PC-3 (cell line): Measurements from ENCODE around the gene MAGEB3.

Experiments used
- EZH2 ChIP-seq: fragments of 300-600 bp; sonication (generic); IDR thresholded peaks from one replicate; pipeline ENCODE4 v1.6.1; 2017; ENCODE audit warnings: antibody characterized with exemption, mild to moderate bottlenecking, low read length; ENCODE audit not compliant: unreplicated experiment
- EZH2phosphoT487 ChIP-seq: fragments of 300-600 bp; sonication (generic); IDR thresholded peaks from 2 replicates; pipeline ENCODE4 v1.6.1; 2018; ENCODE audit warnings: mild to moderate bottlenecking, antibody characterized with exemption, low read length, borderline replicate concordance
- TF ChIP-seq, protein P1 (sequence below): fragments of 300-600 bp; sonication (generic); conservative IDR thresholded peaks from 2 replicates; pipeline ENCODE4 v1.5.1; 2017; ENCODE audit warnings: antibody characterized with exemption, low read depth, mild to moderate bottlenecking, low read length

DNA sequence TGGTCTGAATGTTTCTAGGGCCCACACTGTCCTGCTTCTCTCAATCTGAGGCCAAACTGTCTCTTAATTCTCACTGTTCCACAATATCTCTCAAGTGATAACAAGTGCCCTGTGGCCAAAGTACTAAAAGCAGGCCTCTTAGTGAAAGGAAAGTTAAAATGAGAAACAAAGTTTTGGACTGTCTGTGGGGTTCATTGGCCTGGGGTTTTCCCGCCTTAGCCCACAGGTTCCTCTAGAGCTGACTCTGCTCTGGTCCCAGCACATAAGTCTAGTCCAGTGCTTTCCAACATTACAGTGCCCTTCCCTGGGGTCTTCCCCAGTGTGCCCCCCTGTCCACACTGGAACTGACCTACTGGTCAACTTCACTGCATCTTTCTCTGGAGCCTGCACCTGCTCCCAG, 22.8 kb downstream of the MAGEB3 start:
- TF ChIP-seq, protein P1, sequence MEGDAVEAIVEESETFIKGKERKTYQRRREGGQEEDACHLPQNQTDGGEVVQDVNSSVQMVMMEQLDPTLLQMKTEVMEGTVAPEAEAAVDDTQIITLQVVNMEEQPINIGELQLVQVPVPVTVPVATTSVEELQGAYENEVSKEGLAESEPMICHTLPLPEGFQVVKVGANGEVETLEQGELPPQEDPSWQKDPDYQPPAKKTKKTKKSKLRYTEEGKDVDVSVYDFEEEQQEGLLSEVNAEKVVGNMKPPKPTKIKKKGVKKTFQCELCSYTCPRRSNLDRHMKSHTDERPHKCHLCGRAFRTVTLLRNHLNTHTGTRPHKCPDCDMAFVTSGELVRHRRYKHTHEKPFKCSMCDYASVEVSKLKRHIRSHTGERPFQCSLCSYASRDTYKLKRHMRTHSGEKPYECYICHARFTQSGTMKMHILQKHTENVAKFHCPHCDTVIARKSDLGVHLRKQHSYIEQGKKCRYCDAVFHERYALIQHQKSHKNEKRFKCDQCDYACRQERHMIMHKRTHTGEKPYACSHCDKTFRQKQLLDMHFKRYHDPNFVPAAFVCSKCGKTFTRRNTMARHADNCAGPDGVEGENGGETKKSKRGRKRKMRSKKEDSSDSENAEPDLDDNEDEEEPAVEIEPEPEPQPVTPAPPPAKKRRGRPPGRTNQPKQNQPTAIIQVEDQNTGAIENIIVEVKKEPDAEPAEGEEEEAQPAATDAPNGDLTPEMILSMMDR = no peak
- TF ChIP-seq EZH2 (no peak), EZH2phosphoT487 (no peak)
